OCI-LY1 (cell line): Measurements from ENCODE around the gene FAF1.

Experiments used
- CTCF ChIP-seq: fragments of 200-600 bp; sonication (generic), shearing (Covaris generic); IDR thresholded peaks from 2 replicates; pipeline ENCODE4 v1.5.1; 2017; ENCODE audit warnings: mild to moderate bottlenecking, antibody characterized with exemption, low read length, moderate library complexity, mixed read lengths
- EZH2 ChIP-seq: fragments of 200-600 bp; sonication (generic), shearing (Covaris generic); IDR thresholded peaks from 2 replicates; pipeline ENCODE4 v1.8.0; 2017; ENCODE audit warnings: borderline replicate concordance, mixed run types, mild to moderate bottlenecking, antibody characterized with exemption, low read length, moderate library complexity, mixed read lengths

- TF ChIP-seq CTCF = no peak
- TF ChIP-seq EZH2 = no peak
Measured at GRCh38 chr1:50697440-50698421, 262.3 kb downstream of the FAF1 start.
